ENCODE measurements around the gene SLC44A2. TPM values are rescaled to one million over a fixed set of nuclear protein-coding genes. Genes with fewer than 3 reads are reported as not detected.
A peak's percentile ranks its signal among the peaks of the same experiment; 100 is the strongest.

The SLC44A2 gene
- total and polyA plus RNA-seq, 2 donors (not counting 1 experiment from before 2014, with no cell fraction given): 91.3 to 173 TPM

GRCh38 chr19:10587022-10587838 is 38.1 kb upstream of the SLC44A2 start, which contains the start of gene AP1M2:
Gene AP1M2 (minus strand): TSS chr19:10587312. CDS start chr19:10587231, 81 bp downstream.
- no peaks in the 10 kb centered on the region for H3K9me3 ChIP-seq (ENCODE audit: control insufficient read depth, insufficient read depth, low read depth, low read length)
- H3K27me3 ChIP-seq (ENCODE audit: control insufficient read depth, insufficient read depth, low read length): peaks cover 15% of the 10 kb centered on the region
- no peaks in the 10 kb centered on the region for H4K20me1 ChIP-seq (ENCODE audit: control insufficient read depth, extremely low read depth, insufficient read depth, low read length)
- TF ChIP-seq CTCF (conservative IDR thresholded peaks at IDR 0.05 in 1 of 2, IDR thresholded peaks at IDR 0.05 in 1 of 2; ENCODE audit: low read depth in 1 of 2, low read length in 2 of 2) (no peak), EZH2 (IDR thresholded peaks at IDR 0.05; ENCODE audit: low read length, missing control alignments) (peak; percentile 64)
- H3K4me3 ChIP-seq (replicated peaks in 1 of 4; ENCODE audit: control extremely low read depth in 1 of 4, insufficient read depth in 1 of 4, low read depth in 3 of 4, low read length in 4 of 4): no peak within 1 kb of the TSS
- H2AFZ ChIP-seq (ENCODE audit: low read length): no peak within 1 kb of the TSS
- H3K4me1 ChIP-seq (ENCODE audit: control insufficient read depth, extremely low read depth, insufficient read depth, low read length): no peaks in the 10 kb centered on the region
- H3K27ac ChIP-seq (ENCODE audit: insufficient read depth, low read length): no peak within 1 kb of the TSS
- H3K4me2 ChIP-seq (ENCODE audit: extremely low read depth, insufficient read depth, low read length): no peak within 1 kb of the TSS
- no peaks in the 10 kb centered on the region for H3K79me2 ChIP-seq (ENCODE audit: control insufficient read depth, insufficient read depth, low read length)
- H3K9ac ChIP-seq (ENCODE audit: insufficient read depth, low read length): no peak within 1 kb of the TSS
- DNase-seq (ENCODE audit: low read depth in 2 of 2): no peak
- H3K36me3 ChIP-seq (ENCODE audit: control insufficient read depth, insufficient read depth, low read length): no peaks in the 10 kb centered on the region

DNA sequence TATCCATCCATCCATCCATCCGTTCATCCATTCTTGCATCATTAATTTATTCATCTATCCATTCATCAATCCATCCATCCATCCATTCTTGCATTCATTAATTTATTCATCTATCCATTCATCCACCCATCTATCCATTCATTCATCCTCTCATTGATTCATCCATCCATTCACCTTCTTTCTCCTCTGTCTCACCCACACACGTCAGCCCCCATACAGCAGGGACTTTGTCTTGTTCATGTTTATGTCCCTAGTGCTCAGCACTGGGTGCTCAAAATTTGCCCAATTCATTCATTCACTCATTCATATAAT is 37.6 kb upstream of the SLC44A2 start:
- Histone ChIP-seq H3K9ac (ENCODE audit: insufficient read depth, low read length) (no peak overlapping the region), H4K20me1 (ENCODE audit: control insufficient read depth, extremely low read depth, insufficient read depth, low read length) (no peaks in the 10 kb centered on the region), H3K79me2 (ENCODE audit: control insufficient read depth, insufficient read depth, low read length) (no peaks in the 10 kb centered on the region), H3K27me3 (ENCODE audit: control insufficient read depth, insufficient read depth, low read length) (peaks cover 15% of the 10 kb centered on the region), H3K9me3 (ENCODE audit: control insufficient read depth, insufficient read depth, low read depth, low read length) (no peaks in the 10 kb centered on the region), H3K4me1 (ENCODE audit: control insufficient read depth, extremely low read depth, insufficient read depth, low read length) (no peaks in the 10 kb centered on the region), H3K27ac (ENCODE audit: insufficient read depth, low read length) (no peak overlapping the region), H3K36me3 (ENCODE audit: control insufficient read depth, insufficient read depth, low read length) (no peaks in the 10 kb centered on the region), H3K4me2 (ENCODE audit: extremely low read depth, insufficient read depth, low read length) (no peak overlapping the region), H2AFZ (ENCODE audit: low read length) (no peak overlapping the region), H3K4me3 (replicated peaks in 1 of 4; ENCODE audit: control extremely low read depth in 1 of 4, insufficient read depth in 1 of 4, low read depth in 3 of 4, low read length in 4 of 4) (no peak overlapping the region)
- DNase-seq (ENCODE audit: low read depth in 2 of 2): no peak
- TF ChIP-seq CTCF (conservative IDR thresholded peaks at IDR 0.05 in 1 of 2, IDR thresholded peaks at IDR 0.05 in 1 of 2; ENCODE audit: low read depth in 1 of 2, low read length in 2 of 2) (no peak), EZH2 (IDR thresholded peaks at IDR 0.05; ENCODE audit: low read length, missing control alignments) (no peak)

DNA sequence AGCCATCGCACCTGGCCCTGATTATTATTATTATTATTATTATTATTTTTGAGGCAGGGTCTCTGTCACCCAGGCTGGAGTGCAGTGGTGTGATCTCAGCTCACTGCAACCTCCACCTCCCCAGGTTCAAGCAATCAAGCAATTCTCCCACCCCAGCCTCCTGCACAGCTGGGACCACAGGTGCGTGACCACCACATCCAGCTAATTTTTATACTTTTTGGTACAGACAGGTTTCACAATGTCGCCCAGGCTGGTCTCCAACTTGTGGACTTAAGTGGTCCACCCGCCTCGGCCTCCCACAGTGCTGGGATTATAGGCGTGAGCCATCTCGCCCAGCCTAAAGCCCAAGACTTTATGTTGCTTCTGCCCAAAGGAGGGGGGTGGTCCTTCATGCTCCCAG is 32.2 kb upstream of the SLC44A2 start:
- H3K9ac ChIP-seq (ENCODE audit: insufficient read depth, low read length): no peak overlapping the region
- no peaks in the 10 kb centered on the region for H4K20me1 ChIP-seq (ENCODE audit: control insufficient read depth, extremely low read depth, insufficient read depth, low read length)
- no peaks in the 10 kb centered on the region for H3K9me3 ChIP-seq (ENCODE audit: control insufficient read depth, insufficient read depth, low read depth, low read length)
- TF ChIP-seq EZH2 (IDR thresholded peaks at IDR 0.05; ENCODE audit: low read length, missing control alignments) (no peak), CTCF (conservative IDR thresholded peaks at IDR 0.05 in 1 of 2, IDR thresholded peaks at IDR 0.05 in 1 of 2; ENCODE audit: low read depth in 1 of 2, low read length in 2 of 2) (no peak)
- no peaks in the 10 kb centered on the region for H3K36me3 ChIP-seq (ENCODE audit: control insufficient read depth, insufficient read depth, low read length)
- no peaks in the 10 kb centered on the region for H3K4me1 ChIP-seq (ENCODE audit: control insufficient read depth, extremely low read depth, insufficient read depth, low read length)
- no peak for DNase-seq (ENCODE audit: low read depth in 2 of 2)
- H3K4me3 ChIP-seq (replicated peaks in 1 of 4; ENCODE audit: control extremely low read depth in 1 of 4, insufficient read depth in 1 of 4, low read depth in 3 of 4, low read length in 4 of 4): no peak overlapping the region
- no peaks in the 10 kb centered on the region for H3K27me3 ChIP-seq (ENCODE audit: control insufficient read depth, insufficient read depth, low read length)
- no peak overlapping the region for H2AFZ ChIP-seq (ENCODE audit: low read length)
- H3K79me2 ChIP-seq (ENCODE audit: control insufficient read depth, insufficient read depth, low read length): no peaks in the 10 kb centered on the region
- H3K27ac ChIP-seq (ENCODE audit: insufficient read depth, low read length): no peak overlapping the region
- no peak overlapping the region for H3K4me2 ChIP-seq (ENCODE audit: extremely low read depth, insufficient read depth, low read length)

Measured in fibroblast of lung (primary cell).